ENCODE data around the gene SPNS1. TPM values are rescaled to one million over a fixed set of nuclear protein-coding genes. Genes with fewer than 3 reads are reported as not detected.
A peak's percentile ranks its signal among the peaks of the same experiment; 100 is the strongest.

The SPNS1 gene
- total and polyA plus RNA-seq, 2 of the 8 experiments (the other 6 are each of a cell fraction or from before 2014, with no cell fraction given) = 48.8 to 66.9 TPM

GRCh38 chr16:29011112-29011511, 36.5 kb downstream of the SPNS1 start:
- H3K23me2 ChIP-seq (ENCODE audit: low read depth, low read length) = peaks cover 2% of the 10 kb centered on the region; the same call in 1 of the 2 replicates
- no peak overlapping the region for H4K5ac ChIP-seq (ENCODE audit: insufficient read length, low read depth, low read length)
- H4K8ac ChIP-seq (ENCODE audit: extremely low read depth, insufficient read depth, low read length) = no peak overlapping the region; the same call in 1 of the 2 replicates
- no peak overlapping the region for H3K56ac ChIP-seq (replicated peaks; ENCODE audit: insufficient read length, low read depth, low read length)
- FAIRE-seq (no peak), DNase-seq (ENCODE audit: low read depth in 1 of 2, low spot score in 2 of 2) (peak; percentile 19 to 61)
- no peak overlapping the region for H2AK5ac ChIP-seq (ENCODE audit: low read depth, low read length)
- H2AFZ ChIP-seq (ENCODE audit: low read length) = no peak overlapping the region
- no peak overlapping the region for H3K4me3 ChIP-seq (ENCODE audit: extremely low read depth in 1 of 4, insufficient read depth in 2 of 4, low read depth in 3 of 4, low read length in 4 of 4)
- no peaks in the 10 kb centered on the region for H3K36me3 ChIP-seq (ENCODE audit: control insufficient read depth in 2 of 4, insufficient read depth in 4 of 4, low read length in 3 of 4)
- no peak overlapping the region for H4K91ac ChIP-seq (replicated peaks; ENCODE audit: insufficient read length, low read length)
- H2BK120ac ChIP-seq (replicated peaks; ENCODE audit: low read depth, low read length) = no peak overlapping the region
- H3K27ac ChIP-seq (ENCODE audit: low read depth, low read length) = no peak overlapping the region
- ChIA-PET POLR2A (ENCODE audit: partially characterized antibody) (no interaction called here), CTCF (ENCODE audit: partially characterized antibody) (interaction anchor here (1.0 to 2.4 kb wide), 7 partner anchors 10 to 33 kb away, joined by 3 to 15 read pairs (median 3); no protein-coding TSS in a partner anchor)
- H3K79me2 ChIP-seq (ENCODE audit: control insufficient read depth in 1 of 2, insufficient read depth in 2 of 2, low read length in 2 of 2) = no peaks in the 10 kb centered on the region
- H3K4me2 ChIP-seq (ENCODE audit: insufficient read depth in 1 of 2, low read depth in 2 of 2, low read length in 2 of 2) = no peak overlapping the region
- H2BK20ac ChIP-seq (ENCODE audit: low read length) = no peak overlapping the region
- H3K79me1 ChIP-seq (ENCODE audit: low read depth, low read length) = no peaks in the 10 kb centered on the region
- H3K9ac ChIP-seq (replicated peaks in 1 of 4; ENCODE audit: extremely low read depth in 1 of 4, low read depth in 3 of 4, low read length in 3 of 4) = no peak overlapping the region
- 66% methylated on average over 8 of the region's 8 CpGs; no CpG with 5 or more reads in 1 of the 2 experiments for WGBS, 2 experiments (ENCODE audit: extremely low coverage in 1 of 2, insufficient coverage in 1 of 2, insufficient read length in 1 of 2, insufficient replicate concordance in 2 of 2, low coverage in 1 of 2, low lambda C conversion rate in 2 of 2, missing lambda C conversion rate in 1 of 2)
- H3K27me3 ChIP-seq (replicated peaks in 1 of 4; ENCODE audit: control insufficient read depth in 3 of 4, extremely low read depth in 1 of 4, insufficient read depth in 3 of 4, low read length in 3 of 4) = no peaks in the 10 kb centered on the region
- no peak overlapping the region for H3K18ac ChIP-seq (ENCODE audit: extremely low read depth, low read length)
- H3K9me3 ChIP-seq (ENCODE audit: insufficient read depth in 2 of 2, low read depth in 1 of 2, low read length in 1 of 2) = no peaks in the 10 kb centered on the region
- no peaks in the 10 kb centered on the region for H4K20me1 ChIP-seq (replicated peaks in 1 of 2; ENCODE audit: control insufficient read depth in 1 of 2, insufficient read depth in 2 of 2, low read length in 2 of 2)
- H2BK12ac ChIP-seq (ENCODE audit: low read depth, low read length) = no peak overlapping the region
- no peak overlapping the region for H3K4ac ChIP-seq (replicated peaks; ENCODE audit: insufficient read length, low read depth, low read length)
- peaks cover 0 to 1% (median 0%) of the 10 kb centered on the region in 4 experiments; a peak in 2 of 7 replicates for H3K4me1 ChIP-seq (replicated peaks in 1 of 4; ENCODE audit: control insufficient read depth in 3 of 4, insufficient read depth in 4 of 4, low read length in 3 of 4)
- H2BK15ac ChIP-seq (ENCODE audit: low read length) = no peak overlapping the region
- no peak overlapping the region for H3K23ac ChIP-seq (ENCODE audit: insufficient read length)
- no peak overlapping the region for H2BK5ac ChIP-seq (ENCODE audit: low read depth, low read length)
- H3K14ac ChIP-seq (ENCODE audit: insufficient read length) = no peak overlapping the region
- TF ChIP-seq RFX5 (IDR thresholded peaks at IDR 0.05; ENCODE audit: borderline replicate concordance, low read depth, low read length) = no peak
- peak; percentile 25; the same call in 1 of the 2 replicates for TF ChIP-seq EGR1 (IDR thresholded peaks at IDR 0.05; ENCODE audit: borderline replicate concordance, low read depth, low read length)
- no peak for TF ChIP-seq SP2 (IDR thresholded peaks at IDR 0.05; ENCODE audit: low read length)
- TF ChIP-seq CHD1 (IDR thresholded peaks at IDR 0.05; ENCODE audit: low read depth, low read length) = no peak
- TF ChIP-seq CBX8 (IDR thresholded peaks at IDR 0.05; ENCODE audit: borderline replicate concordance, low read depth, low read length) = no peak
- no peak for TF ChIP-seq MAX (IDR thresholded peaks at IDR 0.05)
- TF ChIP-seq BRCA1 (IDR thresholded peaks at IDR 0.05; ENCODE audit: low read depth, low read length) = no peak
- peak; percentile 56 to 66 for TF ChIP-seq RAD21 (IDR thresholded peaks at IDR 0.05 in 1 of 2, conservative IDR thresholded peaks at IDR 0.05 in 1 of 2; ENCODE audit: low read depth in 2 of 2, low read length in 2 of 2)
- no peak for TF ChIP-seq YY1 (IDR thresholded peaks at IDR 0.05; ENCODE audit: low read depth, low read length)
- no peak for TF ChIP-seq ZNF274 (IDR thresholded peaks at IDR 0.05; ENCODE audit: borderline replicate concordance, extremely low read depth, low read length)
- peak; percentile 63 to 66 (median 64) for TF ChIP-seq CTCF (IDR thresholded peaks at IDR 0.05; ENCODE audit: control extremely low read depth in 1 of 3, insufficient read depth in 1 of 3, low read depth in 1 of 3, low read length in 3 of 3)

All from H1 (cell line).